ENCODE data around the gene ZNF385C.

GRCh38 chr17:42068979-42069378 lies 29.3 kb downstream of the ZNF385C start:
- TF ChIP-seq CTCF (conservative IDR thresholded peaks at IDR 0.05 in 1 of 2, IDR thresholded peaks at IDR 0.05 in 1 of 2; ENCODE audit: extremely low read depth in 1 of 2, insufficient read depth in 1 of 2, low read depth in 1 of 2, low read length in 2 of 2) (no peak), EZH2 (IDR thresholded peaks at IDR 0.05; ENCODE audit: borderline replicate concordance, low read length) (no peak)

All from mammary epithelial cell (primary cell).